ENCODE results near the gene AMN. TPM values are rescaled to one million over a fixed set of nuclear protein-coding genes. Genes with fewer than 3 reads are reported as not detected.

Gene AMN
- total RNA-seq, 1 experiment from 2014 or later, result 21.8 TPM

DNA sequence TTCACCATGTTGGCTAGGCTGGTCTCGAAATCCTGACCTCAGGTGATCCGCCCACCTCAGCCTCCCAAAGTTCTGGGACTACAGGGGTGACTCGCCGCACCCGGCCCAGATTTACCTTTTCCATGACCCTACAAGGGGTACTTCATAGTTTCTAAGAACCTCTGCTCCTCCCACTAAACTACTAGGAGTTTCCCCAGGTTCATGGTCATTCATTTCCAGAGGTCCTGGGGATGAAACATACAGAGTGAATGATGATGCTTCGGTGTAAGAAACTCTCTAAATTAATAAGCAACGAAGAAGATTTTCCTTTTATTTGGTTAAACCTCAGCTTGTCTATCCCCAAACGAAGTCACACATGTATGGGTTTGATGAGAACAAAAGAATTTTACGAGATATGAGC, 56.9 kb downstream of the AMN start:
- ChIA-PET POLR2A (ENCODE audit: unreplicated experiment) (no interaction called here), CTCF (no interaction called here)
- no TSS peak for BruUV-seq (replicated peaks)
- no peak for TF ChIP-seq CTCF (conservative IDR thresholded peaks at IDR 0.05)
- no peak for TF ChIP-seq EZH2 (IDR thresholded peaks at IDR 0.05; ENCODE audit: low read depth)
- Histone ChIP-seq H3K79me2 (ENCODE audit: low read depth) (no peaks in the 10 kb centered on the region), H4K20me1 (ENCODE audit: insufficient read depth) (no peaks in the 10 kb centered on the region), H3K9me2 (ENCODE audit: insufficient read depth) (no peaks in the 10 kb centered on the region), H3K4me2 (no peak overlapping the region), H2AFZ (no peak overlapping the region), H3K4me1 (replicated peaks; ENCODE audit: insufficient read depth) (no peaks in the 10 kb centered on the region), H3K4me3 (no peak overlapping the region), H3F3A (ENCODE audit: insufficient read depth, low read depth) (peaks cover 33% of the 10 kb centered on the region; the same call in 1 of the 2 replicates), H3K27ac (no peak overlapping the region), H3K9me3 (ENCODE audit: insufficient read depth, low read depth) (no peaks in the 10 kb centered on the region), H3K36me3 (ENCODE audit: low read depth) (peaks cover 63% of the 10 kb centered on the region), H3K27me3 (ENCODE audit: insufficient read depth, low read depth) (no peaks in the 10 kb centered on the region)
- DNase-seq, result no peak
- intact Hi-C loops (cut with micrococcal nuclease; ENCODE audit: unreplicated experiment), result no loop called here

DNA sequence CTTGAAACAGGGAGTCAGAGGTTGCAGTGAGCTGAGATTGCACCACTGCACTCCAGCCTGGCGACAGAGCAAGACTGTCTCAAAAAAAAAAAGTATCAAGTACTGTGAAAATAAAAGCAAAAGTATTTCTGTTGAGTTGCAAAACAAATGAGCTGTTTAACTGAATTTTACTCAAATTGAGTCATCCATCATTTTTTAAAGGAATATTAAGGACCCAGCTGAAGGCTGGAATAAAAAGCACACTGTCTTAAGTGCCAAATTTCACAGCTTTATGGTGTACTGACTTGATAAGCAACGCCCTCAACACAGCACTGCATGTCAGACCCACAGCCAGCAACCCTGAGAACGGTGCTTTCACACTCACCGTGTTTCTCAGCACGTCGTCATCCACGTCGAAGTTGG, 57.9 kb downstream of the AMN start:
- Histone ChIP-seq H3K9me3 (ENCODE audit: insufficient read depth, low read depth) (no peaks in the 10 kb centered on the region), H3K4me3 (no peak overlapping the region), H3K4me1 (replicated peaks; ENCODE audit: insufficient read depth) (no peaks in the 10 kb centered on the region), H3K79me2 (ENCODE audit: low read depth) (no peaks in the 10 kb centered on the region), H3K27me3 (ENCODE audit: insufficient read depth, low read depth) (no peaks in the 10 kb centered on the region), H3K27ac (no peak overlapping the region), H3K36me3 (ENCODE audit: low read depth) (peaks cover 66% of the 10 kb centered on the region), H3F3A (ENCODE audit: insufficient read depth, low read depth) (peaks cover 25% of the 10 kb centered on the region; the same call in 1 of the 2 replicates), H2AFZ (no peak overlapping the region), H3K4me2 (no peak overlapping the region), H3K9me2 (ENCODE audit: insufficient read depth) (no peaks in the 10 kb centered on the region), H4K20me1 (ENCODE audit: insufficient read depth) (no peaks in the 10 kb centered on the region)
- no TSS peak for BruUV-seq (replicated peaks)
- intact Hi-C loops (cut with micrococcal nuclease; ENCODE audit: unreplicated experiment), result no loop called here
- no peak for DNase-seq
- ChIA-PET POLR2A (ENCODE audit: unreplicated experiment) (interaction anchor here (0.6 kb wide), 1 partner anchor 1319 kb away, joined by 6 read pairs; no protein-coding TSS in a partner anchor), CTCF (interaction anchor here (0.6 to 0.7 kb wide), 2 partner anchors 129 to 378 kb away, joined by 3 read pairs; no protein-coding TSS in a partner anchor)
- TF ChIP-seq EZH2 (IDR thresholded peaks at IDR 0.05; ENCODE audit: low read depth) (no peak), CTCF (conservative IDR thresholded peaks at IDR 0.05) (no peak)

Other genes starting within 250 kb of the AMN start
- 38.6 and 41.3 TPM in 2 replicates for gene TRAF3, start 145.2 kb upstream of the AMN start, total RNA-seq (2021)
- gene CDC42BPB, start 134.9 kb downstream of the AMN start, total RNA-seq (2021), result 203 and 209 TPM in 2 replicates
- 0.52 and 0.78 TPM in 2 replicates for gene LBHD2, start 161.5 kb downstream of the AMN start, total RNA-seq (2021)
- gene EXOC3L4, start 172.1 kb downstream of the AMN start, total RNA-seq (2021), result 0.38 and 1.7 TPM in 2 replicates
- gene TNFAIP2, start 200.8 kb downstream of the AMN start, total RNA-seq (2021), result 291 and 366 TPM in 2 replicates